ENCODE measurements around the gene SAFB2. TPM values are rescaled to one million over a fixed set of nuclear protein-coding genes. Genes with fewer than 3 reads are reported as not detected.

SAFB2 gene
- total RNA-seq, 1 donor from 2014 or later: 70.9 TPM

- Mint-ChIP-seq H3K4me3 (ENCODE audit: unreplicated experiment) (no peak overlapping the region), H3K27me3 (ENCODE audit: unreplicated experiment) (peaks cover 2% of the 10 kb centered on the region), H3K36me3 (ENCODE audit: unreplicated experiment) (no peaks in the 10 kb centered on the region), H3K27ac (ENCODE audit: unreplicated experiment) (no peak overlapping the region), H3K4me1 (ENCODE audit: low read depth, unreplicated experiment) (peaks cover 7% of the 10 kb centered on the region), H3K9me3 (ENCODE audit: unreplicated experiment) (peaks cover 6% of the 10 kb centered on the region)
- no peak for DNase-seq
- no peak for TF ChIP-seq CTCF (IDR thresholded peaks at IDR 0.05; ENCODE audit: partially characterized antibody, unreplicated experiment)
Observed at GRCh38 chr19:5591476-5591875, 31.1 kb downstream of the SAFB2 start.

GRCh38 chr19:5590865-5591154 lies 31.8 kb downstream of the SAFB2 start:
- Mint-ChIP-seq H3K36me3 (ENCODE audit: unreplicated experiment) (no peaks in the 10 kb centered on the region), H3K4me3 (ENCODE audit: unreplicated experiment) (no peak overlapping the region), H3K27ac (ENCODE audit: unreplicated experiment) (no peak overlapping the region), H3K9me3 (ENCODE audit: unreplicated experiment) (peaks cover 6% of the 10 kb centered on the region), H3K4me1 (ENCODE audit: low read depth, unreplicated experiment) (peaks cover 8% of the 10 kb centered on the region), H3K27me3 (ENCODE audit: unreplicated experiment) (peaks cover 2% of the 10 kb centered on the region)
- no peak for TF ChIP-seq CTCF (IDR thresholded peaks at IDR 0.05; ENCODE audit: partially characterized antibody, unreplicated experiment)
- no peak for DNase-seq

DNA sequence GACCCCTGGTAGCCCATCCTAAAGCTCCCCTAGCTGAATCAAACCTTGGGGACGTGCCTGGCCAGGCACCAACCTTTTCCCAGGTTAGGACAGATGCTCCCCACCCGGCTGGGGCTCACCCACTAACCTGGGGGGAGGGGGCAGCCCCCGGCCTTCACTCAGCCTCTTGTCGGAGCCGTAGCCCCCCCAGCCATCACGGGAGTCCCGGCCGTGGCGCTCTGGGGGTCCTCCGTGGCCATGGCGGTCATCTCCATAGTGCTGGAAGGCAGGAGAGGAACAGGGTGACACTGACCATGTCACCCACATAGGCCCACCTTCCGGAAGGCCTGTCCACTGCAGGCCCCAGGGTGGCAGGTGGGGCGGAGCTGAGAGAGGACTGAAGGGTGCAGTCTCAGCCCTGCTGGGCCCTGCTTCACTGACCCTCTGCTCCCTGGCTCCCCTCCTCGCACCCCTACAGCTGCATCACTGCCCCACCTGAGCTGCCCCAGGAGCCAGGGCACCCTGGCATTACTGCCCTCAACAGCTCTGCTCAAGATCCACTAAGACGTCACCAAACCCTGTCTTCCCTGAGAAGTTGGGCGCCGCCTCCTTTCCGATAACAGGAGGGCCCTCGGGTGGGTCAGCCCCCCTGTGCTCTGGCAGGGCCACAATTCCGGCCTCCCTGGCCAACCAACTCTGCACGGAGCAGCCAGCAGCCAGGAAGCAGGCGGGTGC lies 32.3 kb downstream of the SAFB2 start:
- no peak for TF ChIP-seq CTCF (IDR thresholded peaks at IDR 0.05; ENCODE audit: partially characterized antibody, unreplicated experiment)
- no peak overlapping the region for H3K27ac Mint-ChIP-seq (ENCODE audit: unreplicated experiment)
- peaks cover 3% of the 10 kb centered on the region for H3K27me3 Mint-ChIP-seq (ENCODE audit: unreplicated experiment)
- DNase-seq: no peak
- no peak overlapping the region for H3K4me3 Mint-ChIP-seq (ENCODE audit: unreplicated experiment)
- peaks cover 6% of the 10 kb centered on the region for H3K9me3 Mint-ChIP-seq (ENCODE audit: unreplicated experiment)
- H3K36me3 Mint-ChIP-seq (ENCODE audit: unreplicated experiment): no peaks in the 10 kb centered on the region
- H3K4me1 Mint-ChIP-seq (ENCODE audit: low read depth, unreplicated experiment): peaks cover 11% of the 10 kb centered on the region

- peaks cover 10% of the 10 kb centered on the region for H3K4me1 Mint-ChIP-seq (ENCODE audit: low read depth, unreplicated experiment)
Observed at GRCh38 chr19:5588906-5589676, 33.5 kb downstream of the SAFB2 start.

More at GRCh38 chr19:5588906-5589676, 33.5 kb downstream of the SAFB2 start:
- H3K36me3 Mint-ChIP-seq (ENCODE audit: unreplicated experiment): no peaks in the 10 kb centered on the region
- no peak for DNase-seq
- peaks cover 6% of the 10 kb centered on the region for H3K9me3 Mint-ChIP-seq (ENCODE audit: unreplicated experiment)
- H3K4me3 Mint-ChIP-seq (ENCODE audit: unreplicated experiment): no peak overlapping the region
- no peak overlapping the region for H3K27ac Mint-ChIP-seq (ENCODE audit: unreplicated experiment)
- TF ChIP-seq CTCF (IDR thresholded peaks at IDR 0.05; ENCODE audit: partially characterized antibody, unreplicated experiment): no peak
- peaks cover 3% of the 10 kb centered on the region for H3K27me3 Mint-ChIP-seq (ENCODE audit: unreplicated experiment)

Data from glutamatergic neuron (in vitro differentiated cells).